Transverse colon (tissue), 4 donors: ENCODE measurements around the gene LRFN2. TPM values are rescaled to one million over a fixed set of nuclear protein-coding genes. Genes with fewer than 3 reads are reported as not detected.

Source experiments
- DNase-seq: peaks from one replicate; pipeline ENCODE4 v3.0.0-alpha.2; 2019
- H3K27ac ChIP-seq, 4 donors: fragments of 200-600 bp; sonication (generic); 2 replicates each; pipeline ENCODE4 v1.5.1; 2016 to 2018; ENCODE audit warnings: inconsistent platforms in 4 of 4
- H3K27me3 ChIP-seq: fragments of 200-600 bp; sonication (generic); 2 replicates; pipeline ENCODE4 v1.5.1; 2017; ENCODE audit warnings: inconsistent platforms
- H3K36me3 ChIP-seq, 4 donors: fragments of 200-600 bp; sonication (generic); 2 replicates each; pipeline ENCODE4 v1.5.1; 2017 to 2019; ENCODE audit warnings: inconsistent platforms in 4 of 4
- H3K4me1 ChIP-seq, 4 donors: fragments of 200-600 bp; sonication (generic); 2 replicates each; pipeline ENCODE4 v1.5.1; 2017 to 2020; ENCODE audit warnings: inconsistent platforms in 4 of 4
- H3K4me3 ChIP-seq, 4 donors: fragments of 200-600 bp; sonication (generic); 1 replicate in 1 of 4; 2 replicates in 3 of 4; pipeline versions ENCODE4 v1.5.1 to v1.6.1; 2017 to 2019; ENCODE audit warnings: inconsistent platforms in 4 of 4
- H3K9me3 ChIP-seq, 2 donors: fragments of 200-600 bp; sonication (generic); 2 replicates each; pipeline ENCODE4 v1.5.1; 2017 to 2019; ENCODE audit warnings: inconsistent platforms in 2 of 2
- EP300 ChIP-seq: sonication (generic); formaldehyde crosslinking; IDR thresholded peaks from one replicate; pipeline ENCODE4 v1.6.1; 2017; ENCODE audit warnings: antibody characterized with exemption, low read depth
- POLR2A ChIP-seq: fragments of 450-650 bp; IDR thresholded peaks from one replicate; pipeline ENCODE4 v1.6.1; 2016; ENCODE audit warnings: antibody characterized with exemption, mild to moderate bottlenecking, moderate library complexity
- POLR2AphosphoS5 ChIP-seq, 3 donors: sonication (generic); formaldehyde crosslinking; IDR thresholded peaks; one replicate each; pipeline ENCODE4 v1.6.1; 2016; ENCODE audit warnings: antibody characterized with exemption in 3 of 3
- WGBS, 2 donors: methylation state at CpG; one replicate each; pipeline ENCODE4 v1.1.5; 2018; ENCODE audit warnings: low coverage in 1 of 2; 5-methylcytosine and 5-hydroxymethylcytosine counted together
- in situ Hi-C, 4 donors: fragments of 200-750 bp; cut with MboI; loops; one replicate each; pipeline versions ENCODE4 v1.15.0 to v1.15.1; 2017; ENCODE audit warnings: low sequenced_read_pairs in 3 of 4, low pct_ligation_motif_present in 1 of 4, low pct_unique_long_range_greater_than_20kb in 1 of 4
- intact Hi-C: fragments of 100-400 bp; cut with DNase I; formaldehyde crosslinking; loops from one replicate; pipeline ENCODE4 v1.15.1; 2023; ENCODE audit warnings: low total_unique reads
- total RNA-seq, 4 donors: library from RNA; depleted of rRNA; stranded (reverse); fragments of >200 nt; gene quantifications; one replicate each; pipeline ENCODE4 v1.1.0, GENCODE V29; 2016
- TF ChIP-seq, protein P1 (sequence below), 5 experiments: fragments of 200-600 bp in 3 of 5; fragments of 450-650 bp in 2 of 5; sonication (generic) in 3 of 5; IDR thresholded peaks; 1 replicate in 2 of 5; 2 replicates in 3 of 5; pipeline ENCODE4 v1.5.1; 2016 to 2017; ENCODE audit warnings: antibody characterized with exemption in 5 of 5, inconsistent platforms in 3 of 5, mild to moderate bottlenecking in 2 of 5, moderate library complexity in 1 of 5

Gene LRFN2
- total RNA-seq, 4 donors from 2014 or later = 0.40 to 0.41 TPM; not detected in 2

DNA sequence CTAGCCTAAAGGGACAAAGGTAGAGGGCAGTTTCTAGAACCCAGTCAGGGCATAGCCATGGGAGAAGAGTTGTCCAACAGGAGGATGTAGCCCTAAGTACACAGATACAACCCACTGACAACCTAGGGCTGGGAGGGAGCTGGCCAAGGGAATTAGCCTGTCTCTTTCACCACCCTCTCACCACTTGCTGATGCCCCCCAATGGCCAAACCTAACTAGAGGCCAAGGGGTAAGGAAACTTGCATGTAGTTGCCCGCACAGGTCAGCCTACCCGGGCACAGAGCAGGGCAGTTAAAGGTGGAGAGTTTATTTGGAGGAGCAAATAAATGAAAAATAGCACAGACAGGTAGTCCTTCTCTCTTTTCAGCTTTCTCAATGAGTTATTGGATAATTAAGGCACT, 143.3 kb downstream of the LRFN2 start:
- no peaks in the 10 kb centered on the region for H3K36me3 ChIP-seq
- H3K27ac ChIP-seq = no peak overlapping the region
- H3K4me1 ChIP-seq = peaks cover 0 to 8% (median 0%) of the 10 kb centered on the region in 4 donors
- H3K4me3 ChIP-seq = no peak overlapping the region
- no peaks in the 10 kb centered on the region for H3K9me3 ChIP-seq
- no peaks in the 10 kb centered on the region for H3K27me3 ChIP-seq
- 90 to 92% methylated on average over 2 of the region's 2 CpGs for WGBS, 2 donors
- DNase-seq = no peak
- intact Hi-C loops = no loop called here
- in situ Hi-C loops = no loop called here
- no peak for TF ChIP-seq POLR2A
- TF ChIP-seq, protein P1, sequence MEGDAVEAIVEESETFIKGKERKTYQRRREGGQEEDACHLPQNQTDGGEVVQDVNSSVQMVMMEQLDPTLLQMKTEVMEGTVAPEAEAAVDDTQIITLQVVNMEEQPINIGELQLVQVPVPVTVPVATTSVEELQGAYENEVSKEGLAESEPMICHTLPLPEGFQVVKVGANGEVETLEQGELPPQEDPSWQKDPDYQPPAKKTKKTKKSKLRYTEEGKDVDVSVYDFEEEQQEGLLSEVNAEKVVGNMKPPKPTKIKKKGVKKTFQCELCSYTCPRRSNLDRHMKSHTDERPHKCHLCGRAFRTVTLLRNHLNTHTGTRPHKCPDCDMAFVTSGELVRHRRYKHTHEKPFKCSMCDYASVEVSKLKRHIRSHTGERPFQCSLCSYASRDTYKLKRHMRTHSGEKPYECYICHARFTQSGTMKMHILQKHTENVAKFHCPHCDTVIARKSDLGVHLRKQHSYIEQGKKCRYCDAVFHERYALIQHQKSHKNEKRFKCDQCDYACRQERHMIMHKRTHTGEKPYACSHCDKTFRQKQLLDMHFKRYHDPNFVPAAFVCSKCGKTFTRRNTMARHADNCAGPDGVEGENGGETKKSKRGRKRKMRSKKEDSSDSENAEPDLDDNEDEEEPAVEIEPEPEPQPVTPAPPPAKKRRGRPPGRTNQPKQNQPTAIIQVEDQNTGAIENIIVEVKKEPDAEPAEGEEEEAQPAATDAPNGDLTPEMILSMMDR (IDR thresholded peaks at IDR 0.05) = no peak
- no peak for TF ChIP-seq EP300
- TF ChIP-seq POLR2AphosphoS5 (IDR thresholded peaks at IDR 0.05) = no peak

DNA sequence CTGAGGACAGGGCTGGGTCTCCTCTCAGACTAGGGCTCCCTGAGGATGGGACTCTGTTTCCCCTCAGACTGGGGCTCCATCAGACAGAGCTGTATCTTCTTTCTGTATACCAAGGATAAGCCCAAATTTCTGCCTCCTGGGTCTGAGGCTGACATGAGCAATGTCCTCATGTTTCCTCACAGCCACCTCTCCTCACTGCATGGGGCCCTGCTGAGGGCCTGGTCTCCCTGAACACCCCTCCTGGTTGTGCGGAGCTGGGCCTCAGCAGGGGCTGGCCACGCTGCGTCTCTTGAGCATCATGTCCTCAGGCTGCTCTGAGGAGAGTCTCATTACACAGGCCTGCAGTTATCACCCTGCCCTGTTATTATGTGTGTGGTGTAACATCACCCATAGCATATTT, 144.6 kb downstream of the LRFN2 start:
- in situ Hi-C loops = no loop called here
- H3K4me1 ChIP-seq = peaks cover 0 to 8% (median 0%) of the 10 kb centered on the region in 4 donors
- H3K27me3 ChIP-seq = no peaks in the 10 kb centered on the region
- H3K4me3 ChIP-seq = no peak overlapping the region
- intact Hi-C loops = no loop called here
- no peaks in the 10 kb centered on the region for H3K36me3 ChIP-seq
- 94% methylated on average over 3 of the region's 3 CpGs; no CpG with 5 or more reads in 1 of the 2 donors for WGBS, 2 donors
- TF ChIP-seq, protein P1 (IDR thresholded peaks at IDR 0.05) = no peak
- TF ChIP-seq POLR2A (no peak), EP300 (no peak), POLR2AphosphoS5 (IDR thresholded peaks at IDR 0.05) (no peak)
- H3K9me3 ChIP-seq = no peaks in the 10 kb centered on the region
- no peak for DNase-seq
- H3K27ac ChIP-seq = no peak overlapping the region

DNA sequence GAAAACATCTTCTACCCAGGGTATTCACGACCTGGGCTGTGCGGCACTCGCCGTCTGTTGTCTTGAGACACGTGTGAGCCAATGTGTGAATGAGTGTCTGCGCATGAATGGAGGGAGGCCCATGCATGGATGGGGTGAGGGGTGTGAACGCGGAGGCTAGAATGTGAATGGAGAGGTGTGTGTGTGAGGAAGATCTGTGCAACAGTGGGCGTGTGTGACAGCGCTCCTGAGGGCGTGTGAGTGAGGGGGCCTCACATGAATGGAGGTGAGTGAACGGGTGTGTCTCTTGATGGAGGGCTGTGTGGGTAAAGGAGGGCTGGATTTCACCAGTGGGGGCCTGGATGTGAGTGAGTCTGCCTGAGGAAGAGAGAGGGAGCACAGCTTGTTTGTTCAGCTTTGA, 146.0 kb downstream of the LRFN2 start:
- Histone ChIP-seq H3K36me3 (no peaks in the 10 kb centered on the region), H3K4me3 (no peak overlapping the region), H3K4me1 (peaks cover 0 to 8% (median 0%) of the 10 kb centered on the region in 4 donors), H3K27me3 (no peaks in the 10 kb centered on the region), H3K9me3 (no peaks in the 10 kb centered on the region), H3K27ac (no peak overlapping the region)
- intact Hi-C loops (no loop called here), in situ Hi-C loops (no loop called here)
- TF ChIP-seq POLR2A = no peak
- no peak for TF ChIP-seq POLR2AphosphoS5 (IDR thresholded peaks at IDR 0.05)
- TF ChIP-seq, protein P1 (IDR thresholded peaks at IDR 0.05) = no peak
- TF ChIP-seq EP300 = no peak
- 88 to 94% methylated on average over 6 to 12 of the region's 12 CpGs for WGBS, 2 donors
- DNase-seq = no peak

DNA sequence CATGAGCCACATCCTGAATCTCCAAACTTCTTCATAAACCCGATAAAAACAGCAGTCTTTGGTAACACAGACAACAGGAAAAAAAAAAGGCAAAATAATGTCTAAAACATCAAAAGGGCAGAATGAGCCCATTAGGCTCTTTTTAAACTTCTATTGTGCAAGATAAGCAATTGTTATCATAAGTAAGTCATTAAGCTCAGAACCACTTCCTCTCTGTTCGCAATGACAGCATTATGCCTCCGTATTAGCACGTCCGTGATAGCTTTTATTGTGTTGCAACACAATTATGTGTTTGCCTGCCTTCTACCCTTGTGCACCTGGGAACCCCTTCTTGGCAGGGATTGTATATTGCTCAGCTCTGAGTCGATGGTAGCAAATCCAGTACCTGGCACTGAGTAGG, 147.1 kb downstream of the LRFN2 start:
- no peak for DNase-seq
- in situ Hi-C loops (no loop called here), intact Hi-C loops (no loop called here)
- H3K27ac ChIP-seq = no peak overlapping the region
- H3K4me1 ChIP-seq = peaks cover 0 to 7% (median 0%) of the 10 kb centered on the region in 4 donors
- no peaks in the 10 kb centered on the region for H3K36me3 ChIP-seq
- TF ChIP-seq, protein P1 (IDR thresholded peaks at IDR 0.05) = no peak
- no peak for TF ChIP-seq EP300
- no peaks in the 10 kb centered on the region for H3K27me3 ChIP-seq
- no peak overlapping the region for H3K4me3 ChIP-seq
- H3K9me3 ChIP-seq = no peaks in the 10 kb centered on the region
- 29 to 32% methylated on average over 6 of the region's 6 CpGs for WGBS, 2 donors
